Sigmoid colon (tissue), 7 donors: ENCODE results near the gene PCDHB14. TPM values are rescaled to one million over a fixed set of nuclear protein-coding genes. Genes with fewer than 3 reads are reported as not detected.
A peak's percentile ranks its signal among the peaks of the same experiment; 100 is the strongest.
"Not testable (repeated sequence)": the region's sequence is repeated elsewhere in the genome, so short reads cannot be mapped to it uniquely, and the experiment has no call there.

ENCODE experiments used
- DNase-seq: peaks from one replicate; pipeline ENCODE4 v3.0.0-alpha.2; 2019
- H3K27ac ChIP-seq, 4 donors: fragments of 200-600 bp; sonication (generic); one replicate each; pipeline ENCODE4 v1.5.1; 2016 to 2019; ENCODE audit warnings: mild to moderate bottlenecking in 1 of 4
- H3K27me3 ChIP-seq, 3 donors: fragments of 200-600 bp; sonication (generic); one replicate each; pipeline ENCODE4 v1.5.1; 2019; ENCODE audit warnings: mild to moderate bottlenecking in 1 of 3
- H3K36me3 ChIP-seq, 4 donors: fragments of 200-600 bp; sonication (generic); one replicate each; pipeline ENCODE4 v1.5.1; 2016 to 2019
- H3K4me1 ChIP-seq, 4 donors: fragments of 200-600 bp; sonication (generic); one replicate each; pipeline ENCODE4 v1.5.1; 2017 to 2019
- H3K4me3 ChIP-seq, 4 donors: fragments of 200-600 bp; sonication (generic); one replicate each; pipeline ENCODE4 v1.5.1; 2017 to 2019; ENCODE audit warnings: mild to moderate bottlenecking in 2 of 4, moderate library complexity in 1 of 4
- H3K9me3 ChIP-seq, 4 donors: fragments of 200-600 bp in 3 of 4; sonication (generic) in 3 of 4; one replicate each; pipeline versions ENCODE4 v1.5.1 to v1.6.1; 2013 to 2019
- EP300 ChIP-seq, 4 donors: sonication (generic); formaldehyde crosslinking; IDR thresholded peaks; one replicate each; pipeline ENCODE4 v1.6.1; 2017; ENCODE audit warnings: antibody characterized with exemption in 4 of 4
- POLR2A ChIP-seq, 2 donors: fragments of 450-650 bp; IDR thresholded peaks; one replicate each; pipeline ENCODE4 v1.6.1; 2016; ENCODE audit warnings: antibody characterized with exemption in 2 of 2, mild to moderate bottlenecking in 2 of 2, moderate library complexity in 2 of 2
- POLR2AphosphoS5 ChIP-seq, 4 donors: sonication (generic); formaldehyde crosslinking; IDR thresholded peaks; one replicate each; pipeline ENCODE4 v1.6.1; 2017; ENCODE audit warnings: antibody characterized with exemption in 4 of 4
- WGBS, 2 donors: extraction: QIAGEN DNeasy Blood & Tissue Kit; methylation state at CpG; one replicate each; pipeline ENCODE4 v1.1.7; 2013; 5-methylcytosine and 5-hydroxymethylcytosine counted together
- intact Hi-C: fragments of 100-400 bp; cut with DNase I; formaldehyde crosslinking; loops from one replicate; pipeline ENCODE4 v1.15.1; 2023
- polyA plus RNA-seq, 3 donors: library from polyadenylated mRNA; stranded (reverse); fragments of 200-250 nt; gene quantifications; one replicate each; pipeline ENCODE4 v1.2.3, GENCODE V29; 2013
- total RNA-seq, 4 donors: library from RNA; depleted of rRNA; stranded (reverse); fragments of >200 nt; gene quantifications; one replicate each; pipeline ENCODE4 v1.1.0, GENCODE V29; 2016
- TF ChIP-seq, protein P1 (sequence below), 4 experiments: fragments of 450-650 bp in 3 of 4; fragments of 200-600 bp in 1 of 4; IDR thresholded peaks; one replicate each; pipeline ENCODE4 v1.5.1; 2016 to 2019; ENCODE audit warnings: antibody characterized with exemption in 4 of 4, mild to moderate bottlenecking in 3 of 4, moderate library complexity in 2 of 4
- donor health status: healthy with polysubstance abuse.
- donor health status: Bipolar disorder and iron deficiency.
- donor health status: healthy.

The PCDHB14 gene
- total and polyA plus RNA-seq, 7 donors: 1.0 to 10.5 (median 7.1) TPM; not detected in 2

DNA sequence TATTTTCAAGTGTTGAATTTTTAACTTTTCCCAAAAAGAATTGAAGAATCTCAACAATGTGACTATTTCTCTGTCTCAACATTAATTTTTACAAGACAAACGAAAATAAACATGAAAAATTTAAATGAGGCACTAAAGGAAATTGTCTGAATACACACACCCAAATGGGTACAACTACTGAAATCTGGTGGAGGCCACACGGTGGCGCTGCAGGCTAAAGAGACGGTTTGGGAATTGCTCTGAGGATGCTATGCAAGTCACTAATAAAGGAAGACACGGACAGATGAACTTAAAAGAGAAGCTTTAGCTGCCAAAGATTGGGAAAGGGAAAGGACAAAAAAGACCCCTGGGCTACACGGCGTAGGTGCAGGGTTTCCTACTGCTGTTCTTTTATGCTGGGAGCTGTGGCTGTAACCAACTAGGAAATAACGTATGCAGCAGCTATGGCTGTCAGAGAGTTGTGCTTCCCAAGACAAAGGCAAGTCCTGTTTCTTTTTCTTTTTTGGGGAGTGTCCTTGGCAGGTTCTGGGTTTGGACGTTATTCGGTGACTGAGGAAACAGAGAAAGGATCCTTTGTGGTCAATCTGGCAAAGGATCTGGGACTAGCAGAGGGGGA, 30.9 kb upstream of the PCDHB14 start, which contains the start of gene PCDHB10:
Gene PCDHB10, plus strand, starts transcription at position 244 of the 616 bp plus-strand sequence. Its CDS starts 200 bp downstream, at position 444.
- WGBS, 2 donors: 11 to 20% methylated on average over 10 of the region's 10 CpGs

DNA sequence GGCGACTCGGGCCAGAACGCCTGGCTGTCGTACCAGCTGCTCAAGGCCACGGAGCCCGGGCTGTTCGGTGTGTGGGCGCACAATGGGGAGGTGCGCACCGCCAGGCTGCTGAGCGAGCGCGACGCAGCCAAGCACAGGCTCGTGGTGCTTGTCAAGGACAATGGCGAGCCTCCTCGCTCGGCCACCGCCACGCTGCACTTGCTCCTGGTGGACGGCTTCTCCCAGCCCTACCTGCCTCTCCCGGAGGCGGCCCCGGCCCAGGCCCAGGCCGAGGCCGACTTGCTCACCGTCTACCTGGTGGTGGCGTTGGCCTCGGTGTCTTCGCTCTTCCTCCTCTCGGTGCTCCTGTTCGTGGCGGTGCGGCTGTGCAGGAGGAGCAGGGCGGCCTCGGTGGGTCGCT, 28.8 kb upstream of the PCDHB14 start:
- H3K4me1 ChIP-seq, H3K36me3 ChIP-seq, H3K27ac ChIP-seq, H3K4me3 ChIP-seq, intact Hi-C loops: not testable (repeated sequence)
- 34 to 68% methylated on average over 24 to 33 of the region's 37 CpGs for WGBS, 2 donors
- peak; percentile 45 for DNase-seq
- Histone ChIP-seq H3K27me3 (peaks cover 0 to 14% (median 0%) of the 10 kb centered on the region in 3 donors), H3K9me3 (peaks cover 9 to 52% (median 28%) of the 10 kb centered on the region in 4 donors)

More for the DNA sequence above, 30.9 kb upstream of the PCDHB14 start, which contains the start of gene PCDHB10:
- Histone ChIP-seq H3K9me3 (peaks cover 9 to 50% (median 30%) of the 10 kb centered on the region in 4 donors), H3K4me1 (no peaks in the 10 kb centered on the region), H3K36me3 (no peaks in the 10 kb centered on the region), H3K4me3 (peak within 1 kb of the TSS in 3 of 4 donors; percentile 12 to 19 (median 14)), H3K27me3 (peaks cover 0 to 25% (median 0%) of the 10 kb centered on the region in 3 donors), H3K27ac (no peak within 1 kb of the TSS)
- TF ChIP-seq, protein P1, sequence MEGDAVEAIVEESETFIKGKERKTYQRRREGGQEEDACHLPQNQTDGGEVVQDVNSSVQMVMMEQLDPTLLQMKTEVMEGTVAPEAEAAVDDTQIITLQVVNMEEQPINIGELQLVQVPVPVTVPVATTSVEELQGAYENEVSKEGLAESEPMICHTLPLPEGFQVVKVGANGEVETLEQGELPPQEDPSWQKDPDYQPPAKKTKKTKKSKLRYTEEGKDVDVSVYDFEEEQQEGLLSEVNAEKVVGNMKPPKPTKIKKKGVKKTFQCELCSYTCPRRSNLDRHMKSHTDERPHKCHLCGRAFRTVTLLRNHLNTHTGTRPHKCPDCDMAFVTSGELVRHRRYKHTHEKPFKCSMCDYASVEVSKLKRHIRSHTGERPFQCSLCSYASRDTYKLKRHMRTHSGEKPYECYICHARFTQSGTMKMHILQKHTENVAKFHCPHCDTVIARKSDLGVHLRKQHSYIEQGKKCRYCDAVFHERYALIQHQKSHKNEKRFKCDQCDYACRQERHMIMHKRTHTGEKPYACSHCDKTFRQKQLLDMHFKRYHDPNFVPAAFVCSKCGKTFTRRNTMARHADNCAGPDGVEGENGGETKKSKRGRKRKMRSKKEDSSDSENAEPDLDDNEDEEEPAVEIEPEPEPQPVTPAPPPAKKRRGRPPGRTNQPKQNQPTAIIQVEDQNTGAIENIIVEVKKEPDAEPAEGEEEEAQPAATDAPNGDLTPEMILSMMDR (IDR thresholded peaks at IDR 0.05): peak in 2 of 4 experiments; percentile 5 to 11
- no peak for TF ChIP-seq POLR2A (IDR thresholded peaks at IDR 0.05)
- DNase-seq: peak; percentile 47
- intact Hi-C loops: no loop called here

DNA sequence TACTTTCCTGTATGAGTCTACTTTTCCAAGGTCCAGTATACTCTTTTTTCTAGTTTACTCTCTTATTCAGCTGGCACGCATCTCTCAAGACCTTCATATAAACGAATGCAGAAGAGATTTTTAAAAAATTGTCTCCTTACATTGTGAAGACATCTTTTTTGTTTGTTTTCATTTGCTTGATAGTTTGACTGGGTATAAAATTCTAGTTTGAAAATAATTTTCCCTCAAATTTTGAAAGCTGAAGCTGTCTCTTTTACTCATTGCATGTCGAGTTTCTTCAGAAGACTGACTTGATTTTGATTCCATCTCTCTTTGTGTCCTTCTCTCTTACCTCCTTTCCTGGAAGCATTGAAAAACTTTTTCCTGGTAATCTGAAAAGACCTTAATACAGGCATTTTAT, 26.8 kb upstream of the PCDHB14 start:
- no peaks in the 10 kb centered on the region for H3K27me3 ChIP-seq
- TF ChIP-seq, protein P1 (IDR thresholded peaks at IDR 0.05): no peak
- no peak for TF ChIP-seq POLR2A (IDR thresholded peaks at IDR 0.05)
- no peak for TF ChIP-seq POLR2AphosphoS5 (IDR thresholded peaks at IDR 0.05)
- TF ChIP-seq EP300 (IDR thresholded peaks at IDR 0.05): no peak
- peaks cover 9 to 57% (median 31%) of the 10 kb centered on the region in 4 donors for H3K9me3 ChIP-seq
- no peak overlapping the region for H3K4me3 ChIP-seq
- no peaks in the 10 kb centered on the region for H3K36me3 ChIP-seq
- no peaks in the 10 kb centered on the region for H3K4me1 ChIP-seq
- no peak overlapping the region for H3K27ac ChIP-seq
- 33 to 42% methylated on average over 3 of the region's 3 CpGs for WGBS, 2 donors
- intact Hi-C loops: no loop called here
- DNase-seq: no peak

DNA sequence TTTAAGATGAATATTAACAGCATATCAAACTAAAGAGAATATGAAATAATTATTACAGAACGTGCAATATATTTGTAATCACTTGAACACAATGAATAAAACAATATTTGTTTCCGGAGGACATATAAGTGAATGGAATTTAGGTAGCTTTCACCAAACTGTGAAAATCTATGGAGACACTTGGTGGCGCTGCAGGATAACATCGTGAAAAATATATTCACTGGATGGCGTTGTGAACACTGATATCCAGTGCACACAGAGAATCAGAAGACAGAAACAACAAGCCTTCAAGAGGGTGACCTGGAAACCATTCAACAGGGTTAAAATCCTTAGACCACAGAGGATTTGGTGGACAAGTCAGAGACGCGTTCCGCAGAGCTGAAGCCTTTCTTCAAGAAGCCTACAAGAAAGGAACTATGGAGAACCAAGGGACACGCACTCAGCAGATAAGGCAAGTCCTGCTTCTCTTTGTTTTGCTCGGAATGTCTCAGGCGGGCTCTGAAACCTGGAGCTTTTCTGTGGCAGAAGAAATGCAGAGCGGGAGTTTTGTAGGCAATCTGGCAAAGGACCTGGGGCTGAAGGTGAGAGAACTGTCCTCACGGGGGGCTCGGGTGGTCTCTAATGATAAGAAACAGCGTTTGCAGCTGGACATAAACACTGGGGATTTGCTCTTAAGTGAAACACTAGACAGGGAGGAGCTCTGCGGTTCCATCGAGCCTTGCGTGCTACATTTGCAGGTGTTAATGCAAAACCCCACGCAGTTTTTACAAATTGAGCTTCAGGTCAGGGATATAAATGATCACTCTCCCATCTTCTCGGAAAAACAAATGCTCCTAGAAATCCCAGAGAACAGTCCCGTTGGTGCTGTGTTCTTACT, 23.5 kb upstream of the PCDHB14 start, which contains the start of gene PCDHB11:
Gene PCDHB11, plus strand, starts transcription at position 269 of the 877 bp plus-strand sequence. Its CDS starts 148 bp downstream, at position 417.
- Histone ChIP-seq H3K27me3 (no peaks in the 10 kb centered on the region), H3K4me3 (peak within 1 kb of the TSS in 1 of 4 donors; percentile 14), H3K4me1 (no peaks in the 10 kb centered on the region), H3K36me3 (no peaks in the 10 kb centered on the region), H3K9me3 (peaks cover 3 to 61% (median 26%) of the 10 kb centered on the region in 4 donors), H3K27ac (no peak within 1 kb of the TSS)
- DNase-seq: no peak
- TF ChIP-seq, protein P1 (IDR thresholded peaks at IDR 0.05): no peak
- TF ChIP-seq POLR2AphosphoS5 (IDR thresholded peaks at IDR 0.05): no peak
- TF ChIP-seq POLR2A (IDR thresholded peaks at IDR 0.05): no peak
- no peak for TF ChIP-seq EP300 (IDR thresholded peaks at IDR 0.05)
- WGBS, 2 donors: 39 to 49% methylated on average over 21 of the region's 21 CpGs
- intact Hi-C loops: no loop called here

DNA sequence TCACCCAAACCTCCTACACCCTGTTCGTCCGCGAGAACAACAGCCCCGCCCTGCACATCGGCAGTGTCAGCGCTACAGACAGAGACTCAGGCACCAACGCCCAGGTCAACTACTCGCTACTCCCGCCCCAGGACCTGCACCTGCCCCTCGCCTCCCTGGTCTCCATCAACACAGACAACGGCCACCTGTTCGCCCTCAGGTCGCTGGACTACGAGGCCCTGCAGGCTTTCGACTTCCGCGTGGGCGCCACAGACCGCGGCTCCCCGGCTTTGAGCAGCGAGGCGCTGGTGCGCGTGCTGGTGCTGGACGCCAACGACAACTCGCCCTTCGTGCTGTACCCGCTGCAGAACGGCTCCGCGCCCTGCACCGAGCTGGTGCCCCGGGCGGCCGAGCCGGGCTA, 22.0 kb upstream of the PCDHB14 start:
- H3K27ac ChIP-seq, H3K27me3 ChIP-seq, H3K4me1 ChIP-seq, H3K36me3 ChIP-seq, H3K4me3 ChIP-seq, intact Hi-C loops: not testable (repeated sequence)
- 37 to 65% methylated on average over 27 of the region's 38 CpGs for WGBS, 2 donors
- peak; percentile 44 for DNase-seq
- H3K9me3 ChIP-seq: peaks cover 0 to 55% (median 23%) of the 10 kb centered on the region in 4 donors

DNA sequence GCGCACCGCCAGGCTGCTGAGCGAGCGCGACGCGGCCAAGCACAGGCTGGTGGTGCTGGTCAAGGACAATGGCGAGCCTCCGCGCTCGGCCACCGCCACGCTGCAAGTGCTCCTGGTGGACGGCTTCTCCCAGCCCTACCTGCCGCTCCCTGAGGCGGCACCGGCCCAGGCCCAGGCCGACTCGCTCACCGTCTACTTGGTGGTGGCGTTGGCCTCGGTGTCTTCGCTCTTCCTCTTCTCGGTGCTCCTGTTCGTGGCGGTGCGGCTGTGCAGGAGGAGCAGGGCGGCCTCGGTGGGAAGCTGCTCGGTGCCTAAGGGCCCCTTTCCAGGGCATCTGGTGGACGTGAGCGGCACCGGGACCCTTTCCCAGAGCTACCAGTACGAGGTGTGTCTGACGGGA, 21.5 kb upstream of the PCDHB14 start:
- WGBS, 2 donors: 48 to 70% methylated on average over 28 to 33 of the region's 35 CpGs
- DNase-seq, H3K4me3 ChIP-seq, intact Hi-C loops, H3K27ac ChIP-seq, H3K36me3 ChIP-seq, H3K27me3 ChIP-seq, H3K4me1 ChIP-seq: not testable (repeated sequence)
- H3K9me3 ChIP-seq: peaks cover 0 to 54% (median 20%) of the 10 kb centered on the region in 4 donors
